IPS DF 19.7 (cell line): ENCODE data around the gene HVCN1.
"Not testable (repeated sequence)": the region's sequence is repeated elsewhere in the genome, so short reads cannot be mapped to it uniquely, and the experiment has no call there.

Source experiments
- DNase-seq: peaks from one replicate; pipeline ENCODE4 v3.0.0-alpha.2; 2013; ENCODE audit warnings: low read depth, low spot score

HVCN1 gene

DNA sequence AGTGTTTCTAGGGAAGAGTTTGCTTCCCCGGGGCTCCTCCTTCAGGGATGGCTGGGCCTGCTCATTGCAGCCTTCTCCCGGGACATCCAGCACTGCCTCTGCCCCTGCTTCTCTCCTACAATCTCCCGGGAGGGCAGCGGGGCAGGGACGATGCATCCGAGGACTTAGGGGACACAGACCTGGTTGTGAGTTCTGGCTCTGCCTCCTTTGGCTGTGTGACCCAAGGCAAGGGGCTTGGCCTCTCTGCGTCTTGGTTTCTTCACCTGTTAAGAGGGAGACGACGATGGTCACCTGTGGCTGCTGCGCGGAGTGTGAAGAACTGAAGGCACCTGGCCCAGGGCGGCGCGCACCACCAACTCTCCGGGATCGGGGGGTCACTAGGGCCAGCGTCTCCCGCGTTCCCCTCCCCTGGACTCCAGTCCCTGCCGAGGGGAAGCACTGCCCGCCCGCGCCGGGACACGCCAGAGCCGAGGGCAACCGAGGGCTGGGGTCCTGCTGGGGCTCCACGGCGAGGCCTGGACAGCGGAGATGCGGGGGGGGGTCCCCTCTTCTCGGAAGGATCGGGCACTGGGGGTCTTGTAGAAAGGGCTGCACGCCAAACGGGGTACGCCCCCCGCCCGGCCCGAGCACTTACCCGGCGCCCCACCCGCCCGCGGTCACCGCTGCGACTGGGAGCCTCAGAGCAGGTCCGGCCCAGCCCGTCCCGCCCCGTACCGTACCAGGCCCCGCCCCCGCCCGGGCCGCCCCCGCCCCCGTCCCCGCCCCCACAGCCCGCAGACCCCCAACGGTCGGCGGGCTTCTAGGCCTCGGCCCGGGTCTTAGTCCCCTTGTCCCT is at the start of gene HVCN1:
Gene HVCN1 (minus strand): TSS at position 670 of the 835 bp plus-strand sequence. CDS start 5,870 bp downstream, outside the sequence.
- no peak for DNase-seq

DNA sequence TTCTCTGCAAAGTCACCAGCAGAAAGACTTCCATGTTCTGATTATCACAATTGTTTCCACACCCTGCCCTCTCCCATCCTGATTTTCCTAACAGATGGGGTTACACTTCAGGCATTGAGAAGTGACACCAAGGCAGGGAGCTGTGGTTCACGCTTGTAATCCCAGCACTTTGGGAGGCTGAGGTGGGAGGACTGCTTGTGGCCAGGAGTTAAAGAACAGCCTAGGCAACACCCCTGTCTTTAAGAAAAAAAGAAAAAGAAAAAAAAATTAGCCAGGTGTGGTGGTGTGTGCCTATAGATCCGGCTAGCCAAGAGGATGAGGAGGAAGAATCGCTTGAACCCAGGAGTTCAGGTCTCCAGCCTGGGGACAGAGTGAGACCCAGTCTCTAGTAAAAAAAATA is 48.6 kb upstream of the HVCN1 start:
- DNase-seq = no peak

GRCh38 chr12:110737016-110737415 is 48.1 kb upstream of the HVCN1 start:
- not testable (repeated sequence) for DNase-seq

- no peak for DNase-seq
Observed at GRCh38 chr12:110733900-110734299, 45.0 kb upstream of the HVCN1 start.

DNA sequence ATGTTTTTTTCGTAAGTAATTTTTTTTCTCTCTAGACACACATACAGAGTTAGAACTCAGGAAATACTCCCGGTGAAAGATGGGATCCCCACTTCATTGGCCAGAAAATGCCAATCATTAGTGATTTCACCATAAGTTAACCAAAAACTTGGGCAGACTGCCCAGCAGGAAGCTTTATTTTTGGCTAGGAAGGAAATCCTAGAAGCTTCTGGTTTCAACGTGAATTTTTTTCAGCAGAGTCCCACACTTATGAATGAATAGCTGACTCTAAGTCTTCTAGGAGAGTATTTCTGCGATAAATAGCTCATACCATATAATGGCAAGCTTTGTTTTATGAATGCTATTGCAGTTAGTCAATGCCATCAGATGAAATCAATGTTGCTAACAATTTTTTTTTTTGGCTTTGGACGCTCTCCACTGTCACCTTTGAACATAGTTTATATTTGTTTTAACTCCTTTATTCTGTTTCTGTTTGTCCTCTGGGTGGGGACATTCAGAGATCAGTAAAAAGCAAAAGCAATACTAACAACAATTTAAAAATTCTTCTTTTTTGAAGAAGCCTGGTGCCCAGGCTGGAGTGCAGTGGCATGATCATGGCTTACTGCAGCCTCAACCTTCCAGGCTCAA is 44.3 kb upstream of the HVCN1 start:
- DNase-seq = no peak

DNA sequence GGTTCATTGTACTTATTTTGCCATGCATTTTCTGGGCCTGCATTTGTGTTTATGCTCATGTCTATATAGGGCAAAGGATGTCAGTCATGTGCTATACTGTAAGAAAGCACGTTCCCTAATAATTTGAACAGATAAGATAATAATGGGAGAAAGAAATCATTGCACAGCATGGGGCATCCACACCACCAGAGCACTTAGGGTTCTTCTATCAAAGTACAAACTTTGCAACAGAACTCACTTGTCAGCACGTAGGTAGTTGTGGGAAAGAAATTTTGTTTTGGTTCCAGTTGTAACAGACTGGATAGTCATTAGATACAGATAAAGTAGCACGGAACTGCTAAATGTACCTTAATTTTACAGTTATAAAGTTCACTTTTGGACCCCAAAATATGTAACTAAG is 43.7 kb upstream of the HVCN1 start:
- DNase-seq = no peak

DNA sequence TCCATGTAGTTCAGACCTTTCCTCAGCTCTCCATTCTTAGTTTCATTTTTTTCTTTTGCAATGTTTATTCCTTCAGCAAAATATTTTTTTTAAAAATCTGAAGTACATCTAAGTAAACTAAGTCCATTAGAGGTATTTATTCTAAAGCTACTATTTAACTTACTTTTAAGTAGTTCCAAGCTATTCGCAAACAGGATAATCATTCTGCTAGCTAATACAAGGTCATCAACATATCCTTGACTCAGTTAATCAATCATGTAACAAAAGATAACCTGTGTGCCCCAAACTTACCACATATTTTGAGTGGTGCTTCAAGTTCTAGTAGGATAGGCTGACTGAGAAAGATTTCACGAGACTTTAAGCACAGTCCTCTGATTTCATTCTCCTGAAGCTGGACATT is 42.6 kb upstream of the HVCN1 start:
- no peak for DNase-seq

DNA sequence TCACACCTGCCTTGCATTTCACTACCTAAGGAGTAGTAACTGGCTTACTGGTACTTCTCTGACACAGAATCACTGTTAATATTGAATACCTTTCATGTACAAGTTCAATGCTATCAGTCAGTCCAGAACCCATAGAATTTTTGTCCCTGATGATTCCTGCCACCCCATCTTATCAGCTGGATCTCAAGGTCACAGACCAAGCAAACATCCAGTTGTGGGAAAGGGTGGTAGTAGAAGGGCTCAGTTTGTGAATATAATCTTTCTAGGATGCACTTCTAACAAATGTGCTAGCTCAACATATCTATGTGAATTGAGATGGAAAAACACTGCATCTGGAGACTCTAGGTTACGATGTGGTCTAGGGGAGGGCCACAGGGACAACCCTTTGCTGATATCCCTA is 39.7 kb upstream of the HVCN1 start:
- no peak for DNase-seq

DNA sequence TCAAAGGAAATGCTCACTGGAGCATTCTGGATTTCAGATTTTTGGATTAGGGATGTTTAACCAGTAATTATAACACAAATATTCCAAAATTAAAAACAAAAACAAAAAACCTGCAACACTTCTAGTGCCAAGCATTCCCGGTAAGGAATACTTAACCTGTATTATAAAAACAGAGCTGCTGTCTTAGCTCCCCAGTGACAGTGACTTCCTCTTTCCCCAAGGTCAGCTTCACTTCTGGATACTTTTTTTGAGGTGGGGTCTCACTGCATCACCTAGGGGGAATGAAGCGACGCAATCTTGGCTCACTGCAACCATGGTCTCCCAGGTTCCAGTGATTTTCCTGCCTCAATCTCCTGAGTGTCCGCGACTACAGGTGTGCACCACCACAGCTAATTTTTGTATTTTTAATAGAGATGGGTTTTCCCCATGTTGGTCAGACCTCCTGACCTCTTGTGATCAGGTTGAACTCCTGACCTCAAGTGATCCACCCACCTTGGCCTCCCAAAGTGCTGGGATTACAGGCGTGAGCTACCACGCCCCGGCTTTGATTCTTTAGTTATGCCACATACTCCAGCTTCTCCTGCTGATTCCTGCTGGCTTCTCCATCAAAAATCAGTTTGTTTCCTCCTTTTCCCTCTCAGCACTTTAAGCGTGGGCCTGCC is 37.9 kb upstream of the HVCN1 start:
- no peak for DNase-seq

DNA sequence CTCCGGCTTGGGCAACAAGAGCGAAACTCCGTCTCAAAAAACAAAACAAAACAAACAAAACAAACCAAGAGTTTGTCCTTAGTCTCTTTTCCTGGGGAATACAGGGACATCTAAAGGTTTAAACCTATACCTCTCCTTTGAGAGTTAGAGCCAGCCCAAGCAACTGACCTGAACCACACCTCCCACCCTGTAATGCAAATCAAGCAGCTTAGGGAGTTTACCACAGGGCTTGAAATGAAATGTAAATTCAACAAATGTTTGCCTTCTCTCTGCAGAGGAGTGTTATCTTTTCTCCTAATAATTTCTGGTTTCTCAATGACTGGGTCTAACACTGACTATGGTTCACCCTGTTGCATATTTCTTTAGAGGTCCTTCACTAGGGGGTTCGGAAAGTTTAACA is 37.1 kb upstream of the HVCN1 start:
- DNase-seq = no peak

DNA sequence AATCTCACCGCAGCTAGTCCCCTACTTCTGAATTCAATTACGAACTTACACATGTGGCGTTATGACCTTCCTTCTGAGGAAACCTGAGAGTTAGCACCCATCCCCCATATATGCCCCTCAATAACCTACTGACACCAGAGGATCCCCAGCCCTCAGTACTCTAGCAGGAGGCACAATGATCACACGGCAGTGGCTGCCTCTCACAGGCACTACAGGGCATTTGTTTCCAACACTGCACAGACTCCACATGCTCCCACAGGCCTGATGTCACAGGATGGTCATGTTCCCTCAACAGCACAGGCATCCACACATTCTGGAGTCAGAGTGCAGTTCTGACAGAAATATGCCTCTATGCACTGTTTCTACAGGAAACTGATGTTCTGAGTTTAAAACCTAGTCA is 36.4 kb upstream of the HVCN1 start:
- no peak for DNase-seq

DNA sequence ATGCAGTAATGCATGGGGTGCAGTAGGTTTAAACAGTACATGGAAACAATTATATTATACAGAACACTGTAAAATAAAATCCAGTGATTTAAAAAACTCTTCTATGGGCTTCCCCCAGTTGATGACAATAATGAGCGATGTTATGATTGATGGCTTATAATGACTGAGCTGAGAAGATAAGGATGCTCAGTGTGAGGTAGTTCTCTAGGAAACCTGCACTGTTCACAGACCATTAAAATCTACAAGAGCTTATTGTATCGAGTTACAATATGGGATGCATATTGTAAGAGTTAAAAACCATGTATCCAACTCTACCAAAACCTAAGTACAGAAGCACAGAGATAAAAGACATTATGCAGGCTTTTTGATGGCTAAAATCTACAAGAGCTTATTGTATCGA is 34.0 kb upstream of the HVCN1 start:
- not testable (repeated sequence) for DNase-seq

- no peak for DNase-seq
Observed at GRCh38 chr12:110721570-110721969, 32.7 kb upstream of the HVCN1 start.

- DNase-seq = no peak
Observed at GRCh38 chr12:110720516-110720915, 31.6 kb upstream of the HVCN1 start.

GRCh38 chr12:110718222-110718908 is 29.4 kb upstream of the HVCN1 start:
- DNase-seq = no peak

GRCh38 chr12:110717037-110717436 is 28.1 kb upstream of the HVCN1 start:
- no peak for DNase-seq

- DNase-seq = no peak
Observed at GRCh38 chr12:110708917-110709316, 20.0 kb upstream of the HVCN1 start.

DNA sequence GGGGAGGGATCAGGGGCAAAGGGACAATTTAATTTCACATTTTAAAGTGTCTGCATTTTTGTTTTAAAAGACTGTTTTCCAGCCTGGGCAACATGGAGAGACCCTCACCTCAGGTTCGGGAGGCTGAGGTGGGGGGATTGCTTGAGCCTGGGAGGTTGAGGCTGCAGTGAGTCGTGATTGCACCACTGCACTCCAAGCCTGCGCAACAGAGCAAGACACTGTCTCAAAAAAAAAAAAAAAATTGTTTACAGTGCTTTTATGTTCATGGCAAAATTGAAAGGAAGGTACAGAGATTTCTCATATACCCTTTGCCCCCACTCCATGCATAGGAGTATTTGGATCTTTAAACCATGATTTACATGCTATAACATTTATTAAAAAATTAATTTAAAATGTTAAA is 16.4 kb upstream of the HVCN1 start:
- no peak for DNase-seq

GRCh38 chr12:110704750-110705149 is 15.8 kb upstream of the HVCN1 start:
- no peak for DNase-seq

DNA sequence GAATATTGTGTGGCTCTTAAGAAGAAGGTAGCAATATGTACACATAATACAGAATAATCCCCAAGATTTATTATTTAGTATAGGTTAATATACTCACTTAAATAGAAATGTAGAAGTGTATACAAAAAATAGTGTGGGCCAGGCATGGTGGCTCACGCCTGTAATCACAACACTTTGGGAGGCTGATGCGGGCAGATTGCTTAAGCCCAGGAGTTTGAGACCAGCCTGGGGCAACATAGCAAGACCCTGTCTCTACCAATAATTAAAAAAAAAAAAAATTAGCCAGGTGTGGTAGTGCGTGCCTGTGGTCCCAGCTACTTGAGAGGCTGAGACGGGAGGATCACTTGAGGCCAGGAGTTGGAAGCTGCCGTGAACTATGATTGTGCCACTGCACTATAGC is 15.3 kb upstream of the HVCN1 start:
- no peak for DNase-seq

GRCh38 chr12:110702081-110702480 is 13.2 kb upstream of the HVCN1 start:
- no peak for DNase-seq
